ENCODE measurements around the gene TTLL9. TPM values are rescaled to one million over a fixed set of nuclear protein-coding genes. Genes with fewer than 3 reads are reported as not detected.

The TTLL9 gene
- total RNA-seq, 1 experiment from 2014 or later = not detected

DNA sequence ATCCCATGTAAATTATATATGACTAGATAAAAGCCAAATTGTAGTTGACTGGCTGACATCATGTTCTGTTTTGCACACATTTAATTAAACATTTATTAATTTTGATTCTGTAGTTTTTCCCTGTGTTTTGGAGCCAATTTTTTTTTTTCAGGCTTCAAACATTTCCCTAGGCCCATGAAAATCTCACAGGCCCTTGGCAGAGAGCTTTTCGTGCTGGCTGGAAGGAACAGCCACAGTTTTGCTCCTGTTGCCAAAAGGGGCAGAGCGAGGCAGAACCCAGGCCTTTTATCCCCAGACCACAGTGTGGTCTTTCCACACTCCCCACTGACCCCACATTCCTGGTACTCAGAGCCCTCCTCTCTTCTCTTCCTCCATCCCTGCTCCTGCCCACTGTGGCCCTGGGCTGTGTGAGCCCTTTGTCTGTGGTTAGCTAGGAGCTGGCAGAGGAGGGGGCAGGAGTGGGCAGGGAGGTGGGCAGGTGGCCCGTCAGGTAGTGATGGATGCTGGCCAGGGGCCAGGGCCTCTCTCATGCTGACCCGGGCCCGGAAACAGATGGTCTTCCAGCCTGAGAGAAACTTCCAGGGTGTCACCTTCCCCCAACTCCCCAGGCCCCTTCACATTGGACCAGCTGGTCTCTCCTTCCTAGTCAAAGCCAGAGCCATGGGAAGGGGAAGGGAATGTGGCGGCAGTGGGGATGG lies 120.4 kb downstream of the TTLL9 start:
- H3K4me3 ChIP-seq = no peak overlapping the region
- H3K36me3 ChIP-seq = no peaks in the 10 kb centered on the region
- peaks cover 4% of the 10 kb centered on the region; the same call in 1 of the 2 replicates for H3K27me3 ChIP-seq
- no peak overlapping the region for H3K27ac ChIP-seq
- peaks cover 5% of the 10 kb centered on the region; the same call in 1 of the 2 replicates for H3K4me1 ChIP-seq
- H3K9me3 ChIP-seq (replicated peaks) = no peaks in the 10 kb centered on the region
- DNase-seq = peak in 1 of 2 experiments; percentile 37

DNA sequence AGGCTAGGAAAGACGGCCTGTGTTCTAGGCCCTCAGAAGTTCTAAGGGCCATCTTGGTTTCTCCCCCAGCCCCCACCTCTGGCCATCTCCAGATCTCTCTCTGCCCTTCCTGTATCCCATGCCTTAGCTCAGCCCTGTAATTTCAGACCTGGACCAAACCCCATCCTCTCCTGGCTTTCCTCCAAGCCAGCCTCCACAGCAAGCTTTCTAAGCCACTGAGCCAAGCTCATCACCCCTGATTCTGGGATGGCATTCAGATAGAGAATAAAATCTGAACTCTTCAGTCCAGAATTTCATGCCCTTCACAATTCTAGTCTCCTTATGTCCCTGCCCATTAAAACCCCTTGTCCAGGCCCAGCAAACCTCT lies 120.9 kb downstream of the TTLL9 start:
- Histone ChIP-seq H3K4me1 (peaks cover 5% of the 10 kb centered on the region; the same call in 1 of the 2 replicates), H3K27me3 (peaks cover 4% of the 10 kb centered on the region; the same call in 1 of the 2 replicates), H3K36me3 (no peaks in the 10 kb centered on the region), H3K27ac (no peak overlapping the region), H3K4me3 (no peak overlapping the region), H3K9me3 (replicated peaks) (no peaks in the 10 kb centered on the region)
- no peak for DNase-seq

GRCh38 chr20:31992086-31992485 lies 121.7 kb downstream of the TTLL9 start:
- H3K4me3 ChIP-seq = no peak overlapping the region
- H3K27ac ChIP-seq = no peak overlapping the region
- H3K36me3 ChIP-seq = no peaks in the 10 kb centered on the region
- peaks cover 4% of the 10 kb centered on the region; the same call in 1 of the 2 replicates for H3K27me3 ChIP-seq
- DNase-seq = no peak
- no peaks in the 10 kb centered on the region for H3K9me3 ChIP-seq (replicated peaks)
- peaks cover 5% of the 10 kb centered on the region; the same call in 1 of the 2 replicates for H3K4me1 ChIP-seq

Other genes starting within 250 kb of the TTLL9 start
- gene COX4I2, start 232.7 kb upstream of the TTLL9 start, total RNA-seq (2014; rRNA removed; shearing (Covaris generic)) = not detected in 2 replicates
- 33.1 and 33.4 TPM in 2 replicates for gene BCL2L1, start 147.8 kb upstream of the TTLL9 start, total RNA-seq (2014; rRNA removed; shearing (Covaris generic))
- gene TPX2, start 131.3 kb upstream of the TTLL9 start, total RNA-seq (2014; rRNA removed; shearing (Covaris generic)) = 237 and 240 TPM in 2 replicates
- gene MYLK2, start 51.3 kb upstream of the TTLL9 start, total RNA-seq (2014; rRNA removed; shearing (Covaris generic)) = 3.1 and 3.5 TPM in 2 replicates
- gene FOXS1, start 25.0 kb upstream of the TTLL9 start, total RNA-seq (2014; rRNA removed; shearing (Covaris generic)) = 55.5 and 69.0 TPM in 2 replicates
- 2.5 and 2.9 TPM in 2 replicates for gene DUSP15, start 107 bp upstream of the TTLL9 start, total RNA-seq (2014; rRNA removed; shearing (Covaris generic))
- gene PDRG1, start 81.4 kb downstream of the TTLL9 start, total RNA-seq (2014; rRNA removed; shearing (Covaris generic)) = 23.9 and 24.0 TPM in 2 replicates
- 0.02 and 0.03 TPM in 2 replicates for gene XKR7, start 97.5 kb downstream of the TTLL9 start, total RNA-seq (2014; rRNA removed; shearing (Covaris generic))
- 0.71 and 1.2 TPM in 2 replicates for gene CCM2L, start 139.8 kb downstream of the TTLL9 start, total RNA-seq (2014; rRNA removed; shearing (Covaris generic))
- not detected in 2 replicates for gene HCK, start 181.6 kb downstream of the TTLL9 start, total RNA-seq (2014; rRNA removed; shearing (Covaris generic))
- 40.0 and 42.6 TPM in 2 replicates for gene TM9SF4, start 239.1 kb downstream of the TTLL9 start, total RNA-seq (2014; rRNA removed; shearing (Covaris generic))